K562 (cell line): Measurements from ENCODE around the gene TMC4.

Experiments used
- BACH1 ChIP-seq: fragments of 200-800 bp; sonication (Bioruptor generic); IDR thresholded peaks from 2 replicates; pipeline ENCODE4 v1.6.1; 2016; ENCODE audit warnings: missing genetic modification characterization, missing compliant biosample characterization
- ELK1 ChIP-seq: sonication (generic); formaldehyde crosslinking; IDR thresholded peaks from 2 replicates; pipeline ENCODE4 v1.8.1; 2022; ENCODE audit warnings: missing genetic modification reagents
- HDAC2 ChIP-seq: fragments of 450-650 bp; IDR thresholded peaks from 2 replicates; pipeline ENCODE4 v1.6.1; 2016; ENCODE audit warnings: mild to moderate bottlenecking
- MTA3 ChIP-seq: fragments of 450-650 bp; formaldehyde crosslinking; IDR thresholded peaks from 2 replicates; pipeline ENCODE4 v1.6.1; 2017; ENCODE audit warnings: mild to moderate bottlenecking, borderline replicate concordance
- POLR2AphosphoS5 ChIP-seq: IDR thresholded peaks from 2 replicates; pipeline ENCODE4 v1.6.1; 2011; ENCODE audit warnings: mild to moderate bottlenecking, low read depth, low read length, moderate library complexity; ENCODE audit not compliant: control insufficient read depth, insufficient read depth
- SP1 ChIP-seq: sonication (generic); formaldehyde crosslinking; IDR thresholded peaks from 2 replicates; pipeline ENCODE4 v1.8.1; 2022; ENCODE audit warnings: mild to moderate bottlenecking, missing genetic modification reagents
- ZNF586 ChIP-seq: fragments of 450-650 bp; formaldehyde crosslinking; conservative IDR thresholded peaks from 2 replicates; pipeline ENCODE4 v1.4.0; 2020; ENCODE audit warnings: mild to moderate bottlenecking, moderate library complexity
- TF ChIP-seq, protein P1 (sequence below): sonication (generic); formaldehyde crosslinking; IDR thresholded peaks from 2 replicates; pipeline ENCODE4 v1.8.0; 2022; ENCODE audit warnings: mild to moderate bottlenecking, missing genetic modification reagents, borderline replicate concordance

- TF ChIP-seq ZNF586 (no peak), BACH1 (tag) (no peak), ELK1 (CRISPR knock-in tag) (no peak), POLR2AphosphoS5 (no peak), SP1 (CRISPR knock-in tag) (no peak), MTA3 (no peak), HDAC2 (no peak)
- TF ChIP-seq, protein P1, sequence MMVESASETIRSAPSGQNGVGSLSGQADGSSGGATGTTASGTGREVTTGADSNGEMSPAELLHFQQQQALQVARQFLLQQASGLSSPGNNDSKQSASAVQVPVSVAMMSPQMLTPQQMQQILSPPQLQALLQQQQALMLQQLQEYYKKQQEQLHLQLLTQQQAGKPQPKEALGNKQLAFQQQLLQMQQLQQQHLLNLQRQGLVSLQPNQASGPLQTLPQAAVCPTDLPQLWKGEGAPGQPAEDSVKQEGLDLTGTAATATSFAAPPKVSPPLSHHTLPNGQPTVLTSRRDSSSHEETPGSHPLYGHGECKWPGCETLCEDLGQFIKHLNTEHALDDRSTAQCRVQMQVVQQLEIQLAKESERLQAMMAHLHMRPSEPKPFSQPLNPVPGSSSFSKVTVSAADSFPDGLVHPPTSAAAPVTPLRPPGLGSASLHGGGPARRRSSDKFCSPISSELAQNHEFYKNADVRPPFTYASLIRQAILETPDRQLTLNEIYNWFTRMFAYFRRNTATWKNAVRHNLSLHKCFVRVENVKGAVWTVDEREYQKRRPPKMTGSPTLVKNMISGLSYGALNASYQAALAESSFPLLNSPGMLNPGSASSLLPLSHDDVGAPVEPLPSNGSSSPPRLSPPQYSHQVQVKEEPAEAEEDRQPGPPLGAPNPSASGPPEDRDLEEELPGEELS, result no peak
These were observed 14.0 kb upstream of the TMC4 start for GRCh38 chr19:54186934-54187381.
